Smooth muscle cell (in vitro differentiated cells): ENCODE results near the gene KRT16. TPM values are rescaled to one million over a fixed set of nuclear protein-coding genes. Genes with fewer than 3 reads are reported as not detected.
"Not testable (repeated sequence)": the region's sequence is repeated elsewhere in the genome, so short reads cannot be mapped to it uniquely, and the experiment has no call there.

Experiments used
- DNase-seq: peaks from one replicate; lab custom pipeline; 2025; ENCODE audit not compliant: unreplicated experiment; lab: John Stamatoyannopoulos, UW
- H2AFZ ChIP-seq: fragments of 200-600 bp; sonication (generic); 2 replicates; pipeline ENCODE4 v1.6.0; 2016; ENCODE audit warnings: antibody characterized with exemption, low read depth, mild to moderate bottlenecking
- H3F3A ChIP-seq: fragments of 200-600 bp; sonication (generic); 2 replicates; pipeline ENCODE4 v1.6.0; 2017; ENCODE audit warnings: antibody characterized with exemption, low read depth
- H3K27ac ChIP-seq: fragments of 200-600 bp; sonication (generic); 2 replicates; pipeline ENCODE4 v1.5.1; 2016; ENCODE audit warnings: low read depth, mild to moderate bottlenecking
- H3K27me3 ChIP-seq: fragments of 200-600 bp; sonication (generic); 2 replicates; pipeline ENCODE4 v1.6.1; 2016; ENCODE audit warnings: low read depth, mild to moderate bottlenecking
- H3K36me3 ChIP-seq: fragments of 200-600 bp; sonication (generic); 2 replicates; pipeline ENCODE4 v1.5.1; 2016; ENCODE audit warnings: low read depth
- H3K4me1 ChIP-seq: fragments of 200-600 bp; sonication (generic); 2 replicates; pipeline ENCODE4 v1.5.1; 2016; ENCODE audit warnings: low read depth
- H3K4me2 ChIP-seq: fragments of 200-600 bp; sonication (generic); 2 replicates; pipeline ENCODE4 v1.6.0; 2016; ENCODE audit warnings: mild to moderate bottlenecking
- H3K4me3 ChIP-seq: fragments of 200-600 bp; sonication (generic); 2 replicates; pipeline ENCODE4 v1.5.1; 2016; ENCODE audit warnings: mild to moderate bottlenecking
- H3K79me2 ChIP-seq: fragments of 200-600 bp; sonication (generic); 2 replicates; pipeline ENCODE4 v1.6.0; 2016; ENCODE audit warnings: low read depth, mild to moderate bottlenecking
- H3K9ac ChIP-seq: fragments of 200-600 bp; sonication (generic); 2 replicates; pipeline ENCODE4 v1.6.0; 2016; ENCODE audit warnings: low read depth
- H3K9me3 ChIP-seq: fragments of 200-600 bp; sonication (generic); replicated peaks from 2 replicates; pipeline ENCODE4 v1.5.1; 2016; ENCODE audit warnings: low read depth
- H4K20me1 ChIP-seq: fragments of 200-600 bp; sonication (generic); 2 replicates; pipeline ENCODE4 v1.6.0; 2016; ENCODE audit warnings: low read depth
- CTCF ChIP-seq: fragments of 200-600 bp; sonication (generic); IDR thresholded peaks from 2 replicates; pipeline ENCODE4 v1.5.1; 2017; ENCODE audit warnings: borderline replicate concordance, mild to moderate bottlenecking, antibody characterized with exemption; ENCODE audit not compliant: insufficient read depth, poor library complexity, severe bottlenecking
- WGBS: methylation state at CpG from one replicate; pipeline ENCODE4 v1.1.7; 2016; ENCODE audit warnings: low lambda C conversion rate; 5-methylcytosine and 5-hydroxymethylcytosine counted together
- polyA plus RNA-seq: library from polyadenylated mRNA; unstranded; fragments of >200 nt; fragmentation: Nextera tagmentation; extraction: Ambion mirVana; gene quantifications from 2 replicates; pipeline ENCODE4 v1.2.1, GENCODE V29; 2016
- total RNA-seq: library from RNA; depleted of rRNA; stranded (reverse); fragments of >200 nt; gene quantifications from 2 replicates; pipeline ENCODE4 v1.2.3, GENCODE V29; 2014

KRT16 gene
- total and polyA plus RNA-seq, 2 experiments from 2014 or later = 304 to 521 TPM

- Histone ChIP-seq H3K27ac (no peak overlapping the region), H3K9ac (no peak overlapping the region), H3K4me2 (no peak overlapping the region), H3K36me3 (no peaks in the 10 kb centered on the region), H3K4me1 (no peaks in the 10 kb centered on the region), H3K27me3 (no peaks in the 10 kb centered on the region), H4K20me1 (no peaks in the 10 kb centered on the region), H3K4me3 (no peak overlapping the region), H3K9me3 (no peaks in the 10 kb centered on the region), H3K79me2 (no peaks in the 10 kb centered on the region), H2AFZ (no peak overlapping the region), H3F3A (no peaks in the 10 kb centered on the region)
- no peak for DNase-seq
- TF ChIP-seq CTCF = no peak
- WGBS = 83% methylated on average over 4 of the region's 8 CpGs
Measured at GRCh38 chr17:41588126-41588810, 24.3 kb downstream of the KRT16 start.

GRCh38 chr17:41586863-41587495, 25.6 kb downstream of the KRT16 start, which contains the start of gene KRT14:
KRT14 (minus strand) TSS chr17:41586895; CDS start chr17:41586834, 61 bp downstream.
- Histone ChIP-seq H3K4me3 (no peak within 1 kb of the TSS), H2AFZ (no peak within 1 kb of the TSS), H3K36me3 (no peaks in the 10 kb centered on the region), H3F3A (no peaks in the 10 kb centered on the region), H3K79me2 (no peaks in the 10 kb centered on the region), H3K9ac (no peak within 1 kb of the TSS), H3K27me3 (no peaks in the 10 kb centered on the region), H3K4me1 (no peaks in the 10 kb centered on the region), H3K9me3 (no peaks in the 10 kb centered on the region), H3K27ac (no peak within 1 kb of the TSS), H3K4me2 (no peak within 1 kb of the TSS), H4K20me1 (no peaks in the 10 kb centered on the region)
- no peak for DNase-seq
- TF ChIP-seq CTCF = no peak
- WGBS = 78% methylated on average over 15 of the region's 15 CpGs

- H3F3A ChIP-seq = no peaks in the 10 kb centered on the region
- no peak for TF ChIP-seq CTCF
- no peak overlapping the region for H3K27ac ChIP-seq
- H3K4me2 ChIP-seq = peak overlapping the region; percentile 39
- no peaks in the 10 kb centered on the region for H3K4me1 ChIP-seq
- H2AFZ ChIP-seq = no peak overlapping the region
- H3K9me3 ChIP-seq = no peaks in the 10 kb centered on the region
- 68% methylated on average over 5 of the region's 5 CpGs for WGBS
- no peak overlapping the region for H3K9ac ChIP-seq
- H3K4me3 ChIP-seq = no peak overlapping the region
- H3K79me2 ChIP-seq = no peaks in the 10 kb centered on the region
- no peaks in the 10 kb centered on the region for H3K27me3 ChIP-seq
- no peaks in the 10 kb centered on the region for H3K36me3 ChIP-seq
- DNase-seq = no peak
- no peaks in the 10 kb centered on the region for H4K20me1 ChIP-seq
Measured at GRCh38 chr17:41585301-41586056, 27.1 kb downstream of the KRT16 start.

GRCh38 chr17:41584331-41584927, 28.1 kb downstream of the KRT16 start:
- not testable (repeated sequence) for H3K36me3 ChIP-seq, H2AFZ ChIP-seq, H3K4me1 ChIP-seq, H3K9me3 ChIP-seq, H3K4me3 ChIP-seq, H3K79me2 ChIP-seq, H3F3A ChIP-seq, DNase-seq, H4K20me1 ChIP-seq, H3K4me2 ChIP-seq, H3K9ac ChIP-seq, H3K27me3 ChIP-seq, H3K27ac ChIP-seq
- 92% methylated on average over 8 of the region's 8 CpGs for WGBS
